RKO (cell line): ENCODE measurements around the gene CARM1.
"Not testable (repeated sequence)": the region's sequence is repeated elsewhere in the genome, so short reads cannot be mapped to it uniquely, and the experiment has no call there.

ENCODE experiments used
- DNase-seq: peaks from one replicate; pipeline ENCODE4 v3.0.0-alpha.2; 2016; ENCODE audit warnings: low spot score

Gene CARM1

GRCh38 chr19:10846500-10847202, 24.7 kb upstream of the CARM1 start:
- no peak for DNase-seq

DNA sequence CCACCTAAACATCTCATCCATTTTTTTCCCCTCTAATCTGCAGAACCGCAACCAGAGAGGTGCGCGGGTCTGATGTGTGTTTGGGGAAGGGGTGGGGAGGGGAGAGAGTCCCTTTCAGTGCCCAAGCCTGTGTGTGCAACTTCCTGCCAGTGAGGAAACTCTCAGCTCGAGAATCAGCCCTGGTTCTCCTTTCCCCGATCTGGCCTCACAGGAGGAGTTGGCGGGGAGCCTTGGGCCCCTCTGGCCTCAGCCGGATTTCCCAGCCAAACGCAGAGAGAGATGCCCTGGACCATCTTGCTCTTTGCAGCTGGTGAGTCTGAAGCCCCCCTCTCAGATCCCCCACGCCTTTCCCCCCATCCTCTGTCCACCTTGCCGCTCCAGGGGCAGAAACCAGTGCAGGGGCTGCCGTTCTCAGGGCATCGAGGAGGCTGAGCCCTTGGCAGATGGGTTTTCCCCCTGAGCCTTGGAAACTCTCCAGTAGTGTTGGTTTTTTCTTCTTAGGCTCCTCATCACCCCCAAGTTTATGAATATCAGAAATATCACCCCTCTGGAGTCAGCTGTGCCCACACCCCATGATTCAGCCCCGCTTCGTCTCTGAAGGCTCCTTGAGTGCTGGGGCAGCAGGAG, 23.0 kb upstream of the CARM1 start, which contains the start of gene C19orf38:
Gene C19orf38 (plus strand): TSS at position 186 of the 627 bp plus-strand sequence. CDS start 94 bp downstream, at position 280.
- no peak for DNase-seq

GRCh38 chr19:10850631-10851030, 20.7 kb upstream of the CARM1 start:
- no peak for DNase-seq

GRCh38 chr19:10852098-10852800, 19.1 kb upstream of the CARM1 start:
- DNase-seq = peak; percentile 43

DNA sequence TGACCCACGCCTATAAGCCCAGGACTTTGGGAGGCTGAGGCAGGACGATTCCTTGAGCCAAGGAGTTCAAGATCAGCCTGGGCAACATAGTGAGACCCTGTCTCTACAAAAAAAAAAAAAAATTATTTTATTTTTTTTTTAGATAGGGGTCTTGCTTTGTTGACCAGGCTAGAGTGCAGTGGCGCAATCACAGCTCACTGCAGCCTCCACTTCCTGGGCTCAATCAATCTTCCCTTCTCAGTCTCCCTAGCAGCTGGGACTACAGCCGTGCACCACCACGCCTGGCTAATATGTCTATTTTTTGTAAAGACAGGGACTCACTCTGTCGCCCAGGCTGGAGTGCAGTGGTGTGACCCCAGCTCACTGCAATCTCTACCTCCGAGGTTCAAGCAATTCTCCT, 18.4 kb upstream of the CARM1 start:
- DNase-seq = no peak

DNA sequence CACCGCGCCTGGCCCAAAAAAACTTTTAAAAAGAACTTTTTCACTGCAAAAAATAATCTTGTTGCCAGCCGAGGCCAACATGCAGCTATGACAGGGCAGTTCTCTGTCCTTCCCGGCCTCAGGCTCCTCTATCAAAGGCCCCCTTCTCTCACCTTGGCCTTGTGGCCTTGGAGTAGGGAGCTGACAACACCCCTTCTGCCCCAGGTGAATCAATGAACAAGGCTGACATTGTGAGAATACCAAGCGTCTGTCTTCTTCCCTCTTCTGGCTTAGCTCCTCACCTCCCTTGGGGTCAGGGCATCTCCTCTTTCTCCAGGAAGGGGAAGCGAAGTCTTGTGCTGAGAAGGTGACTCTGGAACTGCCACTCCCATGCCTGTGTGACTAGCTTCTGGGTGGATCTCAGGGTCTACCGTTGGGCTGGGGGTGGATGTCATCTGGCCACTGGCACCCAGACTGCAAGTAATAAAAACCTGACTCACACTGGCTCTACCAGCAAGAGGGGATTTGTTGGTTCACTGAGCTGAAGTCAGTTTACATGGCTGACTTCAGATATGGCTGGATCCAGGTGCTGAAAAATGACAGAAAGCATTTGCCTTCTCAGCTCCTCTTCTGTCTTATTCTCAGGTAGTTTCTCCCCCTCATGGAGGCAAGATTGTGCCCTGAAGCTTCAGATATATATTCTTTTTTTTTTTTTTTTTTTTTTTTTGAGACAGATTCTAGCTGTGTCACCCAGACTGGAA, 16.8 kb upstream of the CARM1 start:
- DNase-seq = no peak

GRCh38 chr19:10855879-10856522, 15.4 kb upstream of the CARM1 start:
- DNase-seq = peak; percentile 54

DNA sequence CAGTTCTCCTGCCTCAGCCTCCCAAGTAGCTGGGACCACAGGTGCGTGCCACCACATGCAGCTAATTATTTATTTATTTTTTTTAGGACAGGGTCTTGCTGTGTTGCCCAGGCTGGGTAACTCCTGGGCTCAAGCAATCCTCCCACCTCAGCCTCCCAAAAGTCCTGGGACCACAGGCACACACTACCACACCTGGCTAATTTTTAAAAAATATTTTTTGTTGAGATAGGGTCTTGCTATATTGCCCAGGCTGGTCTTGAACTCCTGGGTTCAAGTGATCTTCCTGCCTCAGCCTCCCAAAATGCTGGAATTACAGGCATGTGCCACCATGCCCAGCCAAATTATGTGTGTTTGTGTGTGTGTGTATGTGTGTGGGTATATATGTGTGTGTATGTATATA, 14.5 kb upstream of the CARM1 start:
- not testable (repeated sequence) for DNase-seq

DNA sequence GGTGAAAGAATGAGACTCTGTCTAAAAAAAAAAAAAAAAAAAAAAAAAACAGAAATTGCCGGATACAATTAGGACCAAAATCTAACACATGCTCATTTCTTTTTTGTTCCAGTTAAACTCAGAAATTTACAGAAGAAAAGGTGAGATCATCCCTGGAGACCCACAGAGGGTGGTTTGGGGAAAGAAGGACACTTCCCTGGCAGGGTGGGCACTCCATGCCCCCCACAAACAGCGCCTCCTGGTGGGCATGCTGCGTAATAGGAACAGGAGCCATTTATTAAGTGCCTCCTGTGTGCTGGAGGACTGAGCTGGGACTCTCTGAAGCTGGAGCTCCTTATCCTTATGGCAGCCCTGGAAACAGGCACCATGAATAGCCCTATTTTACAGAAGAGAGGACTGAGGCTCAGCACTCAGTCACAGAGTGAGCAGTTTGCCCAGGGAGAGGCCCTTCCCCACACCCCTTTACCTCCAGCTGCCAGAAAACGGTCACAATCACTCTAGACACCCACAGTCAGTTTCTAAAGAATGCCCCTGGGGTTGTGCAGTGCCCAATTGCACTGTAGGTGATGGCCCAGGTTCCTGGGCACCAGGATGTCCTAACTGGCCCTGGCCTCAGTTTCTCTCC, 13.0 kb upstream of the CARM1 start:
- no peak for DNase-seq

GRCh38 chr19:10861103-10861651, 10.2 kb upstream of the CARM1 start:
- peak; percentile 69 for DNase-seq

DNA sequence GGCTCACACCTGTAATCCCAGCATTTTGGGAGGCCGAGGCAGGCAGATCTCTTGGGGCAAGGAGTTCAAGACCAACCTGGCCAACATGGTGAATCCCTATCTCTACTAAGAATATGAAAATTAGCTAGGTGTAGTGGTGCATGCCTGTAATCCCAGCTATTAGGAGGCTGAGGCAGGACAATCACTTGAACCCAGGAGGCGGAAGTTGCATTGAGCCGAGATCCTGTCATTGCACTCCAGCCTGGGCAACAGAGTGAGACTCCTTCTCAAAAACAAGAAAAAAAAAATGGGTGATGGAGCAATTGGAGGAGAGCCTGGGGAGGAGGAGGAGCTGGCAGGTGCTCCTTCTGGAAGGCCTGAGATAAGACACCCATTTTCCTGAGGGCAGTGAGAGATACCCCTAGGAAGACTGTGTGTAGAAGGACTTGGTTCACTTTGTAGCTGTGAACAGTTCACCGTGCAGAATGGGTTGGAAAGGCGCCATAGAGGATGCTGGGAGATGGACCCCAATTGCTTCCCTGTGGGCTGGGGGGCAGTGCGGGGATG, 8.7 kb upstream of the CARM1 start:
- no peak for DNase-seq

GRCh38 chr19:10863107-10863717, 8.1 kb upstream of the CARM1 start:
- DNase-seq = no peak

GRCh38 chr19:10864538-10864899, 6.8 kb upstream of the CARM1 start:
- DNase-seq = peak; percentile 82

- no peak for DNase-seq
Measured at GRCh38 chr19:10866495-10866894, 4.9 kb upstream of the CARM1 start.

DNA sequence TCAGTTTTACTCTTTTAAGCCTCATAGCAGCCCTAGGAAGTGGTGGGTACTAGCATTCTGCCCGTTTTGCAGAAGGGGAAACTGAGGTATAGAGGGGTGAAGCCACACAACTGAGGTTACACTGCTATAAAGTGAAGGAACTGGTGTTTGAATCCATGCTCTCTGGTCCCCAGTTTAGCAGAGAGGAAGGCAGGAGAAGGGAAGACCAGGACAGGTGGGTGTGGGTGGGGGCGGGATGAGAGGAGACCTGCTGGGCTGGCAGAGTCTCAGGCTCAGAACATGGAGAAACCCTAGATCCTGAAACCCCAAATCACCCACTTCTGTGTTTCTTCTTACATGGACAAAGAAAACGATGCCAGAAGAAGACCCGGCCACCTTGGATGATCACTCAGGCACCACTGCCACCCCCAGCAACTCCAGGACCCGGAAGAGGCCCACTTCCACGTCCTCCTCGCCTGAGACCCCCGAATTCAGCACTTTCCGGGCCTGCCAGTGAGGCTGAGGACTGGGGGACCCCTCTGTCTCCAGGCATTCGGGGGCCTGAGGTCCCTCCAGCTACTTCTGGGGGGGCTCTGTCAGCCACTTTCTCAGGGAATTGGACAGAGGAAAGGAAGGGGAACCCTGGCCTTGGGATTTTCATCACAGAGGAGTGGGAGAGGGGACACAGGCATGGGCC, 2.3 kb upstream of the CARM1 start:
- DNase-seq = no peak

- DNase-seq = not testable (repeated sequence)
Measured at GRCh38 chr19:10869872-10870311, 1.5 kb upstream of the CARM1 start.

DNA sequence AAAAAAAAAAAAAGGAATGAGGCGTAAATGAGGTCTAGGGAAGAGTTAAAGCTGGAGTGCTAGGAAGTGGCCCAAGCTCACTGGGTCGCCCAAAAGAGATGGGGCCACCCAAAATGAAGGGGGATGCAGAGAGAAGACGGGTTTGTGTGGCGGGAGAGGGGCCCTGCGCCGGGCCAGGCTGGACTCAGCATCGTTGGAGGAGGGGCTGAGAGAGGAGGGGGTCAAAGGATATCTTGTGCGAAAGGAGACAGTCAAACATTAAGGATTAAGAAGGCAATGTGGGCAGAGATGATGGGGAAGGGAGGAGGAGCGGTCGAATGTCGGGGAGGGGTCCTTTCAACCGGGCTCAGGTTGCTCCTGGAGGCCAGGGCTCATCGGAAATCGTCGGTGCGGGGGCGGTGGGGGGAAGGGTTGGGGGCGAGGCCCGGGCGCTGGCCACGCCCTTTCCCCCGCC, 825 bp upstream of the CARM1 start:
- no peak for DNase-seq

DNA sequence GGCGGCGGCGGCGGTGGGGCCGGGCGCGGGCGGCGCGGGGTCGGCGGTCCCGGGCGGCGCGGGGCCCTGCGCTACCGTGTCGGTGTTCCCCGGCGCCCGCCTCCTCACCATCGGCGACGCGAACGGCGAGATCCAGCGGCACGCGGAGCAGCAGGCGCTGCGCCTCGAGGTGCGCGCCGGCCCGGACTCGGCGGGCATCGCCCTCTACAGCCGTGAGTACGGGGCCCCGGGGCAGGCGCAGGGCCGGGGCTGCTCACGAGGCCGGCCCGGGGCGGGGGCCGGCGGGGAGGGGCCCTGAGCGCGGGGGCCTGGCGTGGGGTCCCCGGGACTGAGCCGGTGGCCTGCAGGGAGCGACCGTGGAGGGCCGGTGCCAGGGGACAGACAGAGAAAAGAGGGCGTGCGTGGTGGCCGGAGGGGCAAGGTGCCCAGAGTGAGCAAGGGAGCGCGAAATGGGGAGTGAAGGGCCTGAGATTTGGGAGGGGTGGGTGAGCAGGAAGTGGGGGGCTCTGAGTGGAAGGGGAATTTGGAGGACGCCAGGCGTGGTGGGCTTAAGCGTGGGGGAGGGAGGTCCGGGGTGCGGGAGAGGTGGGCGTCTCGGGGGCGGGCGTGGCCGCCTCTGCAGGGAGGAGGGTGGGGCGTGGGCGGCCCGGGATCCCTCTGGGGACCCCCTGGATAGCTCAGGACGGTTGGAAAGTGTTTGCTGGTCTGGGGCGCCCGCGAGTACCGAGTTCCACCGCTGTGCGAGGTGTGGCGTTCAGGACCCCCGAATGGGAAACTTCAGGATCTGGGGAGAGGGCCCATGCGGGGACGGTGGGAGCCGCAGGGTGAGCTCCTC, 575 bp downstream of the CARM1 start:
- no peak for DNase-seq
